HG02885 (cell line): ENCODE data around the gene CAPZA1.

ENCODE experiments used
- ATAC-seq: cut with Tn5 transposase; IDR thresholded peaks from one replicate; pipeline ENCODE4 v1.9.1; 2021; ENCODE audit warnings: mild to moderate bottlenecking; ENCODE audit not compliant: unreplicated experiment, poor library complexity

The CAPZA1 gene

DNA sequence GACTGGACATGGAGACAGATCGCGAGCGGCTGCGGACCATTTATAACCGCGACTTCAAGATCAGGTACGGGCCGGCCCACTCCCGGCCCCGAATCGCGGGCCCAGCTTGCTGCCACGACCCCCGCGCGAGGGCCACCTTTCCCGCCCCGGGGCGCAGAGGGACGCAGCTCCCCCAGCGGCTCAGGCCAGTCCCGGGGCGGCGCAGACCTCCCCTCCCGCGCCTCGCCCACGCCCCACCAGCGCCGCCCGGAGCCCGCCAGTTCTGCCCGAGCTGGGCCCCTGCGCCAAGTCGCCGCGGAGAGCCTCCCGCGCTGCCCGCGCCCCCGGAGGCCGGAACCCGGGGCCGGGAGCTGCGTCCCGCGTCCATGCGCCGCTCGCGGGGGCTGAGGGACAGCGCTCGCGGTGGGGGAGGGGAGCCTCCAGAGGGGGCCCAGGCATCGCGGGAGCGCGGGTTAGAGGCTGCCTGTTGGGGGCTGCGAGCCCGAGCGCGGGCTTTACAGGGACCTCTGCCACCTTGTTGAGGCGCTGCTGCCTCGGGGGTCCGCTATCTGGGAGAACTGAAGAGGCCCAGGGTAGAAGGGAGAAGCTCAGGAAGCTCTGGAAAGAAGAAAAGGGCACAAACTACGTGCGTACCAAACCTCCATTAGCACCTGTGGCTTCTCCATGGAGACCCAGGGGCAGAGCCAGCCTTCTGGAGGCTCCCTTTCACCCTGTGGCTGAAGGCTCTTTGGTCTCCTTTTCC, 55.5 kb downstream of the CAPZA1 start:
- ATAC-seq: peak; percentile 55

DNA sequence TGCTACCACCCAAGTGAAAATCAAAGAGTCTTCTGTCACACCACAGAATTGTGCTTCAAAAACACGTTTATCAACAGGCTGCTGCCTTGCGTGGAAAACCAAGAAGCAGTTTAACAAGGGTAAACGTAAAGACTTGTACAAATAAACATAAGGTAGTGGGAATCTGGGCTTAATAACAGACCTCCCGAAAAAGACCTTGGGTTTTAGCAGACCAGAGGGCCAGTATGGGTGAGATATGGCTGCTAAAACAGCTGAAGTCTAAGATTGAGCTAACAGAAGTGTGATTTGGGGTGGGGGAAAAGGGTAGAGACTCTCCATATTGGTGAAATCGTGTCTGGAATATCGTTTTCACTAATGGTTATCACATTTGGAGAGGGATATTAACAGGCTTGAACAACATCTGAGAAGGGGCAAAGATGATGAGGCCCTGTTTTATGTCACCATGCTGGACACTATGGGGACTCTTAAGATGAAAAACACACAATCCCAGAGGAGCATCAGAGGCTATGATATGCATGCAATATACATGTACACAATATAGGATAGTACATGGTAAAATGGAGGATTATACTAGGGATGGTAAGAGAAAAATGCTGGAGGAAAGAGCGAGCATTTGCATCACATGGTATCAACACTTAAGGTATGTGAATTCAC, 56.2 kb downstream of the CAPZA1 start:
- ATAC-seq: no peak

DNA sequence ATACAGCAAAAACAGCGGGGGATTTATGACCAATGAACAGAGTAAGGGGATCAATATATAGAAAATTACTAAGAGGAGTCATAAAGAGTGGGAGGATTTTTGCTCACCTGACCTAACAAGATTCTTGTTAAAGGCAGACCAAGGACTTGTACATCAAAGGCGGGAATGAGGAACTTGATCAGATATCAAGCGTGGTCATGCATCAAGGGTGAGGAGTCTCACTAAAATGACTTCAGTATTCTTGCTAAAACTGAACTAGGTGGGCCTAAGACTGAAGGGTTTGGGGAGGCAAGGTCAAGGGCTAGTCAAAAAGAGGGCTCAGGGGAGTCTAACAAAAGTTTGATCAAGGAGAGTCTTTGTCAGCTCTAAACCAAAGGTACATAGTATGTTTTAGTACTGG, 56.9 kb downstream of the CAPZA1 start:
- ATAC-seq: no peak

DNA sequence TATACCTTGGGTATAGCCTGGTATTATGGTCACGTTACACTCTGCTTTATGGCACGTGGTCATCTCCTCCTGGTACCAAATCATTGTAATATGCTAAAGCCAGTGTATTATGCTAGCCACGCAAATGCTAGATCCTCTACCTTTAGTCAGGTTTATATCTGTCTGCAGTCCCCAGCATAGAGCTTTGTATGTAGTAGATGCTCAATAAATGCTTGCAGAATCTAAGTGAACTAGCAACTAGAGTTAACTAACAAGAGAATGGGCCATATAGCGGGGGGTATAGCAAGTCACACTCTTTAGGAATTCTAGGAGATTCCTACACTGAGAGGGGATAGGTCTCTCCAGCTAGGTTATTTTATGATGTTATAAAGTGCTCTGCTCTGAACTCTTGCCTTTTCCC, 57.9 kb downstream of the CAPZA1 start:
- ATAC-seq: no peak

DNA sequence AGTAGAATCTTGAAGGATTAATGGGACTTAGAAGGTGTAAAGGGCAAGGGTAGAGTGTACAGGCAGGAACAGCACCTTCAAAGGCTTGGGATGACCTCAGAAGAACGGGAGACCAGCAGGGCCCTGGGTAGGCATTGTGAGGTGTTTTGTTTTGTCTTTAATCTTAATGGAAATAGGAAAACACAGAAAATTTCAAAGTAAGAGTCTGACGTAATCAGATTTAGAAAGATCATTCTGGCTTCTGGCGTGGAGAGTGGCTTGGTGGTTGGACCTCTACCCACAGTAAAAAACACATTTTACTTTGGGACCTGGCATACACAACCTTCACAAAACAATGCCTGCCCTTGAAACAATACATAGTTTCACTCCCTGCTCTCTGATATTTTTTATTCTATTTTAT, 59.0 kb downstream of the CAPZA1 start:
- ATAC-seq: no peak

DNA sequence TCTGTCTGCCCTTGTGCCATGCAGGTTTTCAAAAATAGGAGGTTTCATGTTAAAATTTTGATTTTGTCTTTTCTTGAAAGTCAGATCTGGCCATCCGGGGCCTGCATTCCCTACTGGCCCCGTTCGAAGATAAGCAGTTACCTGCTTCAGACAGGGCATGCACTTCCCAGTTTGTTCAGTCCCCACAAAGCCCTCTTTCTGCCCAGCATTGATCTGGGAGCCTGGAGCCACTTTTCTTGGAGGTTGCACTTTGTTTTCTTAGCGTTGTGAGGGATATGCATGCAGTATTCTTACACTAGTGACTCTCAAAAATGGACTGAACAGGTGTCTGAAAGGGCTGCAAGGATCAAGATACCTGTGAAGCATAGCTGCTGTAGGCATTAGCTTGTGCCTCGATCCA, 66.3 kb downstream of the CAPZA1 start:
- no peak for ATAC-seq

DNA sequence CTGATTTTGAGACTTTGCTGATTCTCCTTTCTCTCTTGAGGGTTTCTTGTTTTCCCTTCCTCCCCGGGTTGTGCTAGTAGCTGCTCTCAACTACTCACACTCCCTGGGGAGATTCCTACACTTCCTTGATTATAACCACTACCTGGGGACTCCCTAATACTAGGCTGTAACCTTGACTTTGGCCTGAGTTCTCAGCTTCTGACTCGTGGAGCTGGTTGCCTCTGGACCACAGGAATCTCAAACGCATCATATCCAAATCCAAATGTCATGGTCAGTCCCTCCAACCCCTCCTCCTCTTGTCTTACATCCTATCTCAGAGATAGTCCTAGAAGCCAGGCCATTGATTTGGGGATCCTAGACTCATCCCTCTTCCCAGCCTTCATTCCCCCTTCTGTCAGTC, 66.8 kb downstream of the CAPZA1 start:
- no peak for ATAC-seq

DNA sequence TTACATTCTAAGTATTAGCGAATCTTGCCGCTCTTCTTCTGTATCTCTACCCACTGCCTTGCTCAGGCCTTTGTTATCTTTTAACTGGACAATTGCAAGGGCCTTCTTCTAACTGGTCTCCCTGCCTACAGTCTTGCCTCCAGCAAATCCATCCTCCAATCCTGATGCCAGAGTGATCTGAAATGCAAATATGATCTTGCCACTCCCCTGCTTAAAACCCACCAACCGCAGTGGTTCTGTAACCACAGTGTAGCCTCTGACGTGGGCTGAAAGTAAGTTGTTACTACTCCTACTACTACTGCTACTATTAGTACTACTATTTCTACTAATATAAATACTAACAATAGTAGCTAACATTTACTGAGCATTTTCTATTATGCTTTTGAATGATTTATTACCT, 67.2 kb downstream of the CAPZA1 start:
- no peak for ATAC-seq

DNA sequence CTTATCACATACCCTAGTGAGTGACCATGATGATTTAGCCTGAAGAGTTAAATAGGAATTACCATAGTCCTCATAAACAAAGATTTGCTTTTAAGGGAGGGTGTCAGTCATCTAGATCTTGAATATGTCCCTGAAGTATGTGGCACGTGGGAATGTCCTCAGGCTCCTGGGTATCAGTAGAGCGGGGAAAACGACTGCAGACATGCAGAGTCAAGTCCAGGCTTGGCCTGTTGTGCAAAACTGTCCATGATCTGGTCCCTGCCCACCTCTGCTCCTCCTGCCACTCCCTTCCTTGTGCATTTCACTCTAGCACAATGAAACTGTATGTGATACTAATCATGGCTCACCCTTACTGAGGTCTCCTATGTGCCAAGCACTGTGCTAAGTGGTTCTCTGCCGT, 67.7 kb downstream of the CAPZA1 start:
- no peak for ATAC-seq

DNA sequence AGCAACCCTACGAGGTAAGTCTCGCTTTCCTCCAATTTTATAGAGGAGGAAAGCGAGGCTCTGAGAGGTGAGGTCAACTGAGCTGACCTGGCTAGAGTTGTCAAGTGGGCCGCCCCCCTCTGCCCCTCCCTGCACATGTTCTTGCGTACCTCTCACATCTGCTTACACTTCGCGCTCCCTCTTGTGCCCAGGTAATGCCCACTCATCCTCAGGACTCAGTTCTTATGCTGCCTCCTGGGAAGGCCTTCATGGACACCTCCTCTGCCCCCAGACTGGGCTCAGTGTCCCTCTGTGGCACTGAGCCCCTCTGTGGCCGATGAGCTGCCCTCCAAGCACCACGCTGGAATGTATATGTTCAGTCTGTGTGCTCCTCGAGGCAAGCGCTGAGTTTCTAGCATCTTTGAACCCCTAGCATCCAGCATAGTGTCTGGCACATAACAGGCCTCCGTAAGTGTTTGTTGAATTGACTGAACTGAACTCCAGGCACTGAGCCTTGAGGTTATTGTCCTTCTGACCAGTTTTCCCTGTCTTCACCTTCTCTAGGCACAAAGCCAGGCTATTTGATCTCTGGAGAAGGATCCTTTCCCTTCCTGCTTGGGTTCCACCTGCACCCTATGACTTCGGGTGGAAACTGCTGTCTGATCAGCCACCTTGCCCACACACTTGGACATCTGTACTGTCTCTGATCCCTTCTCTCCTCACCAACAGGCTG, 68.3 kb downstream of the CAPZA1 start:
- no peak for ATAC-seq

DNA sequence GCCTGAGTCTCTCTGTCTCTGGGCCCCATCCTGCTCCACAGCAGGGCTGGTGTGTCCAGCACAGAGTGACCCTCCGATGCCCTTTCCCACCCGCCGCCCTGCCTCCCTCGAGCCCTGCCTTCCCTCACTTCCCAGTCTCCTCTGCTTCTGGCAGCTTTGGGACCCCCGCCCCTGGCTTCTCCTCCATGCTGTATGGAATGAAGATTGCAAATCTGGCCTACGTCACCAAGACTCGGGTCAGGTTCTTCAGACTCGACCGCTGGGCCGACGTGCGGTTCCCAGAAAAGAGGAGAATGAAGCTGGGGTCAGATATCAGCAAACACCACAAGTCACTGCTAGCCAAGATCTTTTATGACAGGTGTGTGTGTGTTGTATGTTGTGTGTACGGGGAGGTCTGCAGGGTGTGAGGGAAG, 69.2 kb downstream of the CAPZA1 start:
- ATAC-seq: no peak

DNA sequence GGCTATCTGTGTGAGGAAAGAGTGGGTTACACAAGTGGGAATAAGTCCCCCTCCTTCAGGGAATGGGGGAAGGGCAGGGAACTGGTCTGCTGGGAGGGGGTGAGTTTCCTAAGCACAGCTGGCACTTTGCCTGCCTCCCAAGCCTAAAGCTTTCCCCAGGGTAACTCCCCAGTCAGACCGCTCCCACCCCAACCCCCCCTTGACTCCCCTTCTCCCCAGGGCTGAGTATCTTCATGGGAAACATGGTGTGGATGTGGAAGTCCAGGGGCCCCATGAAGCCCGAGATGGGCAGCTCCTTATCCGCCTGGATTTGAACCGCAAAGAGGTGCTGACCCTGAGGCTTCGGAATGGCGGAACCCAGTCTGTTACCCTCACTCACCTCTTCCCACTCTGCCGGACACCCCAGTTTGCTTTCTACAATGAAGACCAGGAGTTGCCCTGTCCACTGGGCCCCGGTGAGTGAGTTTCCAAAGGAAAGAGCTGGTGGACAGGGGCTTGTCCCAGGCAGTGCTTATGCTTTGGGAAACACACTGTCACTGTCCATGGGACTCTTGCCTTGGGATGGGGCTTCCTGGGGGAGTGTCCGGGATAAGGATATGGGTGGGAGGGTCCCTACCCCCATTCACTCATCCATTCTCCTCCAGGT, 69.7 kb downstream of the CAPZA1 start:
- ATAC-seq: no peak

DNA sequence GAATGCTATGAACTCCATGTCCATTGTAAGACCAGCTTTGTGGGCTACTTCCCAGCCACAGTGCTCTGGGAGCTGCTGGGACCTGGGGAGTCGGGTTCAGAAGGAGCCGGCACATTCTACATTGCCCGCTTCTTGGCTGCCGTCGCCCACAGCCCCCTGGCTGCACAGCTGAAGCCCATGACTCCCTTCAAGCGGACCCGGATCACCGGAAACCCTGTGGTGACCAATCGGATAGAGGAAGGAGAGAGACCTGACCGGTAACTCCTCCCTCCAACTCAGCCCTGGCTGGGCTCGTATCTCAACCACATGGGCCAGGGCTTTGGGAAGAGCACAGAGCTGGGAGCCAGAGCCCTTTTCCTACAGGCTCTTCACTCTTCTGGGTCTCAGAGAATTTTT, 70.2 kb downstream of the CAPZA1 start:
- ATAC-seq: no peak

DNA sequence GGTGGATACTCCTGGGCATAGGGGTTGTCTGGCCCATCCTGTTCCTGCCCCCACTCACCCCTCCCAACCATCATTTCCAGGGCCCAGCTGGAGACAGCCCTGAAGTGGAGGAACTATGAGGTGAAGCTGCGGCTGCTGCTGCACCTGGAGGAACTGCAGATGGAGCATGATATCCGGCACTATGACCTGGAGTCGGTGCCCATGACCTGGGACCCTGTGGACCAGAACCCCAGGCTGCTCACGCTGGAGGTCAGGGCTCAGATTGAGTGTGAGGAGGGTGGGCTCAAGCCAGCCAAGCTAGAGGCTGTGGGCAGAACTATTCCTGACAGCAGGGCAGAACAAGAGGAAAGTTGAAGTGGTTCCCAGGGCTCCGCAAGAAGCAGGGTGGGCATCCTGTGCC, 73.0 kb downstream of the CAPZA1 start:
- ATAC-seq: no peak

DNA sequence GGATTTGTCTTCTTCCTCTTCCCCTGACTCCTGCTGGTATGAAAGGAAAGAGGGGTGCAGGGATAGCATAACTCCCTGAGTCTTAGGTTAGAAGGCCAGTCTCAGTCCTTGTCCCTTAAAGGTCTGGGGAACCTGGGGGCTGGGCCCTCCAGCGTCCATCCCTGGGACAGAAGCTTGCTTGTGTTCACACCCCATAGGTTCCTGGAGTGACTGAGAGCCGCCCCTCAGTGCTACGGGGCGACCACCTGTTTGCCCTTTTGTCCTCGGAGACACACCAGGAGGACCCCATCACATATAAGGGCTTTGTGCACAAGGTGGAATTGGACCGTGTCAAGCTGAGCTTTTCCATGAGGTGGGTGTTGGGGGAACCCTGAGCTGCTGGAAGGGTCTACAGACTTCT, 74.2 kb downstream of the CAPZA1 start:
- no peak for ATAC-seq

DNA sequence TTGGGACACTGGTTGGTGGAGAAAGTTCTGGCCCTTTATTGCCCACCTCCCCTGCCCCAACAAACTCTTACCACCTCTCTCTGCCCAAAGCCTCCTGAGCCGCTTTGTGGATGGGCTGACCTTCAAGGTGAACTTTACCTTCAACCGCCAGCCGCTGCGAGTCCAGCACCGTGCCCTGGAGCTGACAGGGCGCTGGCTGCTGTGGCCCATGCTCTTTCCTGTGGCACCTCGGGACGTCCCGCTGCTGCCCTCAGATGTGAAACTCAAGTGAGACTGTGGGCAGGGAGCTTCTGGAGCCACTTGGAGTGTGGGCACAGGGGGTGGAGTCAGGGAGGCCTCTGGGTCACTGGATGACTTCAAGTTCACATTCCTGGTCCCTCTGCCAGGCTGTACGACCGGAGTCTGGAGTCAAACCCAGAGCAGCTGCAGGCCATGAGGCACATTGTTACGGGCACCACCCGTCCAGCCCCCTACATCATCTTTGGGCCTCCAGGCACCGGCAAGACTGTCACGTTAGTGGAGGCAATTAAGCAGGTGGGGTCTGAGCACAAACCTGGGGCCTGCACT, 74.8 kb downstream of the CAPZA1 start:
- ATAC-seq: no peak

DNA sequence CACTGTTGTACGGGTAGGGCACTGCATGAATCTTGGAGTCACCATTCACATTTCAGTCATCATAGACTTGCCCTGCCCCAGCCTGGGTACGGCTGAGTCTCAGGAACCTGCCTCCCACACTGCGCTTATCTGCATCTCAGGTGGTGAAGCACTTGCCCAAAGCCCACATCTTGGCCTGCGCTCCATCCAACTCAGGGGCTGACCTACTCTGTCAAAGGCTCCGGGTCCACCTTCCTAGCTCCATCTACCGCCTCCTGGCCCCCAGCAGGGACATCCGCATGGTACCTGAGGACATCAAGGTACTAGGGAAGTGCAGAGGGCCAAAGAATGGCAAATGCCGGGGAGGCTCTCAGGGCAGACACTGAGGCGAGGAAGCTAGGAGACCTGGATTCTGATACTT, 75.6 kb downstream of the CAPZA1 start:
- no peak for ATAC-seq

DNA sequence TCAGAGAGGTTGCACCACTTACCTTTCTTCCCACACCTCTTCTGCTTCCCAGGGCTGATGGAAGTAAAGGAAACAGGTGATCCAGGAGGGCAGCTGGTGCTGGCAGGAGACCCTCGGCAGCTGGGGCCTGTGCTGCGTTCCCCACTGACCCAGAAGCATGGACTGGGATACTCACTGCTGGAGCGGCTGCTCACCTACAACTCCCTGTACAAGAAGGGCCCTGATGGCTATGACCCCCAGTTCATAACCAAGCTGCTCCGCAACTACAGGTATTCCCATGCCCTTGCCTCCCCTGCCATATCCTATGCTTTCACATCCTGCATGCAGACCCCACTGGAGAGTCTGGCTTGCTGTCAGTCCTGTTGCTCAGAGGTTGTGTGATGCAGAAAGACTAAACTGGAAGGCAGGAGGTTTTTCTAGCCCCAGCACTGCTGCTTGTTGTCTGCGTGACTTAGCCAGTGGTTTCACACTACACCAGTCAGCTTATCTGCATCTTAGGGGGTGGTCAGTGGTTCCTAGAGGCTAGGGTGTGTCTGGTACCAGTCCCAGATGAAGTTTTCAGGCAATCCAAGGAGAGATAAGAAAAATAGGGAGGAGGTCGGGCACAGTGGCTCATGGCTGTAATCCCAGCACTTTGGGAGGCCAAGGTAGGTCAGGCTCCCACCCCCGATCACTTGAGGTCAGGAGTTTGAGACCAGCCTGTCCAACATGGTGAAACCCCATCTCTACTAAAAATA, 77.1 kb downstream of the CAPZA1 start:
- no peak for ATAC-seq

DNA sequence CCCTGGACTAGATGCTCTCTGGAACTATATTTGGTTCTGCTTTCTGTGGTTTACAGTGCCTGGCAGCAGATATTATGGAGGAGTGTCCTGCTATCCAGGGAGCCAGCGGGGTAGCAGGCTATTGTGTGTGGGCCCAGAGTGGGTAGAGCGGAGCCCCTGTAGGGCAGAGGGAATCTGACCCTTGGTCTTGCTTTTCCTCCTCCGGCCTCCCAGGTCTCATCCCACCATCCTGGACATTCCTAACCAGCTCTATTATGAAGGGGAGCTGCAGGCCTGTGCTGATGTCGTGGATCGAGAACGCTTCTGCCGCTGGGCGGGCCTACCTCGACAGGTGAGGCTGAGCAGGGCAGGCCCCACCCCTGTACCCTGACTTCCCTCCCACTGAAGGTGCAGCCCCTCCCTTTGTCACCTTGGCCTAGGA, 78.2 kb downstream of the CAPZA1 start:
- no peak for ATAC-seq
